GM12878 (cell line): ENCODE measurements around the gene SCLT1. TPM values are rescaled to one million over a fixed set of nuclear protein-coding genes. Genes with fewer than 3 reads are reported as not detected.

Experiments used
- ATF2 ChIP-seq: IDR thresholded peaks from 2 replicates; pipeline ENCODE4 v1.6.1; 2012; ENCODE audit warnings: low read length, inconsistent platforms
- CTCF ChIP-seq, 3 experiments: IDR thresholded peaks in 2 of 3; conservative IDR thresholded peaks in 1 of 3; 2 replicates each; pipeline ENCODE4 v1.5.1; 2011; ENCODE audit warnings: low read depth in 3 of 3, low read length in 3 of 3, mild to moderate bottlenecking in 3 of 3, control low read depth in 2 of 3, moderate library complexity in 2 of 3, inconsistent platforms in 1 of 3, mixed read lengths in 1 of 3; ENCODE audit not compliant: control insufficient read depth in 2 of 3, insufficient read depth in 1 of 3; ENCODE audit errors: extremely low read depth in 1 of 3
- E4F1 ChIP-seq: fragments of 450-650 bp; IDR thresholded peaks from 2 replicates; pipeline ENCODE4 v1.6.1; 2018; ENCODE audit warnings: borderline replicate concordance, mild to moderate bottlenecking; ENCODE audit not compliant: partially characterized antibody
- FOXM1 ChIP-seq: IDR thresholded peaks from 2 replicates; pipeline ENCODE4 v1.6.1; 2012; ENCODE audit warnings: low read depth, mild to moderate bottlenecking, inconsistent platforms, low read length, moderate library complexity
- IRF4 ChIP-seq: IDR thresholded peaks from 2 replicates; pipeline ENCODE4 v1.6.1; 2011; ENCODE audit warnings: low read depth, low read length
- MEF2B ChIP-seq: fragments of 450-650 bp; IDR thresholded peaks from 2 replicates; pipeline ENCODE4 v1.6.1; 2018; ENCODE audit warnings: mild to moderate bottlenecking, moderate library complexity; ENCODE audit not compliant: partially characterized antibody, poor library complexity, severe bottlenecking
- MTA2 ChIP-seq: fragments of 450-650 bp; IDR thresholded peaks from 2 replicates; pipeline ENCODE4 v1.6.1; 2016; ENCODE audit warnings: low read depth, mild to moderate bottlenecking, moderate library complexity
- MTA3 ChIP-seq: IDR thresholded peaks from 2 replicates; pipeline ENCODE4 v1.6.1; 2012; ENCODE audit warnings: low read length, inconsistent platforms, borderline replicate concordance
- MXI1 ChIP-seq: fragments of 150-350 bp; IDR thresholded peaks from 2 replicates; pipeline ENCODE4 v1.6.1; 2011; ENCODE audit warnings: low read depth, mild to moderate bottlenecking, inconsistent platforms, low read length, improper control_type of control experiment
- NBN ChIP-seq: fragments of 450-650 bp; IDR thresholded peaks from 2 replicates; pipeline ENCODE4 v1.6.1; 2016
- NFIC ChIP-seq: IDR thresholded peaks from 2 replicates; pipeline ENCODE4 v1.6.1; 2012; ENCODE audit warnings: low read depth, mild to moderate bottlenecking, inconsistent platforms, low read length, moderate library complexity
- NR2F1 ChIP-seq: fragments of 450-650 bp; conservative IDR thresholded peaks from 2 replicates; pipeline ENCODE4 v1.6.1; 2017; ENCODE audit warnings: mild to moderate bottlenecking
- NRF1 ChIP-seq: conservative IDR thresholded peaks from 2 replicates; pipeline ENCODE4 v1.6.1; 2011; ENCODE audit warnings: mild to moderate bottlenecking, low read depth, low read length, improper control_type of control experiment
- POLR2A ChIP-seq: IDR thresholded peaks from 2 replicates; pipeline ENCODE4 v1.6.1; 2011; ENCODE audit warnings: low read depth, mild to moderate bottlenecking, low read length
- RAD21 ChIP-seq: IDR thresholded peaks from 2 replicates; pipeline ENCODE4 v1.6.1; 2011; ENCODE audit warnings: mild to moderate bottlenecking, low read depth, low read length, moderate library complexity; ENCODE audit not compliant: insufficient read depth
- SMAD1 ChIP-seq: fragments of 450-650 bp; IDR thresholded peaks from 2 replicates; pipeline ENCODE4 v1.6.1; 2018; ENCODE audit warnings: mild to moderate bottlenecking, low read depth; ENCODE audit not compliant: partially characterized antibody
- SP1 ChIP-seq: IDR thresholded peaks from one replicate; pipeline ENCODE4 v1.6.1; 2011; ENCODE audit warnings: low read depth, low read length
- SREBF2 ChIP-seq: IDR thresholded peaks from 2 replicates; pipeline ENCODE4 v1.6.1; 2012; ENCODE audit warnings: mild to moderate bottlenecking, low read length
- TCF7 ChIP-seq: IDR thresholded peaks from 2 replicates; pipeline ENCODE4 v1.6.1; 2014; ENCODE audit warnings: antibody characterized with exemption, borderline replicate concordance
- ZNF217 ChIP-seq: fragments of 450-650 bp; IDR thresholded peaks from 2 replicates; pipeline ENCODE4 v1.6.1; 2017; ENCODE audit warnings: antibody characterized with exemption, mild to moderate bottlenecking
- ZNF24 ChIP-seq: fragments of 450-650 bp; IDR thresholded peaks from 2 replicates; pipeline ENCODE4 v1.6.1; 2017; ENCODE audit warnings: antibody characterized with exemption, mild to moderate bottlenecking
- ZNF622 ChIP-seq: fragments of 450-650 bp; IDR thresholded peaks from 2 replicates; pipeline ENCODE4 v1.6.1; 2017; ENCODE audit warnings: mild to moderate bottlenecking, inconsistent platforms
- polyA plus RNA-seq, 11 experiments: library from polyadenylated mRNA; depleted of rRNA in 4 of 11; unstranded in 6 of 11; stranded (reverse) in 5 of 11; fragments of >200 nt; fragmentation: Nextera tagmentation in 4 of 11; fragmentation: Illumina TruSeq in 1 of 11; extraction: Ambion mirVana in 4 of 11; extraction: Trizol in 1 of 11; gene quantifications; 1 replicate in 1 of 11; 2 replicates in 10 of 11; pipeline versions ENCODE4 v1.2.1 to v1.2.3, GENCODE V29; 2011 to 2016; ENCODE audit warnings: inconsistent platforms in 2 of 11, missing spikeins in 2 of 11, low read depth in 1 of 11
- total RNA-seq, 4 experiments: library from RNA; depleted of rRNA in 3 of 4; stranded (reverse); fragments of >200 nt in 3 of 4; fragmentation: Illumina TruSeq in 1 of 4; extraction: Trizol in 1 of 4; gene quantifications; 2 replicates each; pipeline versions ENCODE4 v1.2.1 to v1.2.3, GENCODE V29; 2013 to 2021
- TF ChIP-seq, protein P1 (sequence below): fragments of 450-650 bp; formaldehyde crosslinking; IDR thresholded peaks from 2 replicates; pipeline ENCODE4 v1.4.0; 2022; ENCODE audit warnings: mild to moderate bottlenecking, moderate library complexity
- TF ChIP-seq, protein P2 (sequence below): IDR thresholded peaks from 2 replicates; pipeline ENCODE4 v1.6.1; 2012; ENCODE audit warnings: low read depth, low read length, improper control_type of control experiment

The SCLT1 gene
- total and polyA plus RNA-seq, 10 of the 15 experiments (the other 5 are each of a cell fraction or from before 2014, with no cell fraction given), result 7.8 to 31.4 (median 19.6) TPM

DNA sequence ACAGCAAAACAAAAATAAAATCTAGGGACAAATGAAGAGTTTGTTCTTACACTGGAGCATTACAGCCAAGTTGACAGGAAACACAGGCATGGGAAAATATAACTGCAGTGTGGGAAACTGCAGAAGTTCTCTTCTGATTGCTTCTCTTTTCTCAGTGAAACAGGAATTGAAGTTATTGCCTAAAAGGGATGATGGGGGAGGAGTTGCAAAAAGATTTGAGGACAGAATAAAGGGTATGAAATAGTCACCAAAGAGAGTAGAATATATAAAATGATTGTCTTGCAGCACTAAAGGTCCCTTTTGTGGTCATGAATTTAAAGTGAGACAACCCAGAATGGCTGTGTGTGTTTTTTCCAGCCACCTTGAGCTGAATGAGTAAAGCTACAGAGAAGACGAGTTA is 180.1 kb downstream of the SCLT1 start (continued):
- TF ChIP-seq ATF2 (peak; percentile 96), IRF4 (no peak), NR2F1 (no peak), CTCF (IDR thresholded peaks at IDR 0.05 in 2 of 3, conservative IDR thresholded peaks at IDR 0.05 in 1 of 3; ENCODE audit: control insufficient read depth in 2 of 3, extremely low read depth in 1 of 3, insufficient read depth in 1 of 3, low read depth in 3 of 3, low read length in 3 of 3) (no peak), NRF1 (no peak), MEF2B (peak; percentile 72), POLR2A (no peak), SMAD1 (no peak), E4F1 (no peak), TCF7 (0 out of 2 replicates have a peak, but pooled peaks have one; percentile 11), ZNF24 (peak; percentile 13; the same call in 1 of the 2 replicates), ZNF217 (no peak), NBN (peak; percentile 68; the same call in 1 of the 2 replicates), SREBF2 (no peak), NFIC (peak; percentile 79), MXI1 (no peak), ZNF622 (no peak), RAD21 (peak; percentile 15; the same call in 1 of the 2 replicates), SP1 (no peak), FOXM1 (peak; percentile 23; the same call in 1 of the 2 replicates), MTA2 (peak; percentile 42; the same call in 1 of the 2 replicates), MTA3 (0 out of 2 replicates have a peak, but pooled peaks have one; percentile 37)
- TF ChIP-seq, protein P1, sequence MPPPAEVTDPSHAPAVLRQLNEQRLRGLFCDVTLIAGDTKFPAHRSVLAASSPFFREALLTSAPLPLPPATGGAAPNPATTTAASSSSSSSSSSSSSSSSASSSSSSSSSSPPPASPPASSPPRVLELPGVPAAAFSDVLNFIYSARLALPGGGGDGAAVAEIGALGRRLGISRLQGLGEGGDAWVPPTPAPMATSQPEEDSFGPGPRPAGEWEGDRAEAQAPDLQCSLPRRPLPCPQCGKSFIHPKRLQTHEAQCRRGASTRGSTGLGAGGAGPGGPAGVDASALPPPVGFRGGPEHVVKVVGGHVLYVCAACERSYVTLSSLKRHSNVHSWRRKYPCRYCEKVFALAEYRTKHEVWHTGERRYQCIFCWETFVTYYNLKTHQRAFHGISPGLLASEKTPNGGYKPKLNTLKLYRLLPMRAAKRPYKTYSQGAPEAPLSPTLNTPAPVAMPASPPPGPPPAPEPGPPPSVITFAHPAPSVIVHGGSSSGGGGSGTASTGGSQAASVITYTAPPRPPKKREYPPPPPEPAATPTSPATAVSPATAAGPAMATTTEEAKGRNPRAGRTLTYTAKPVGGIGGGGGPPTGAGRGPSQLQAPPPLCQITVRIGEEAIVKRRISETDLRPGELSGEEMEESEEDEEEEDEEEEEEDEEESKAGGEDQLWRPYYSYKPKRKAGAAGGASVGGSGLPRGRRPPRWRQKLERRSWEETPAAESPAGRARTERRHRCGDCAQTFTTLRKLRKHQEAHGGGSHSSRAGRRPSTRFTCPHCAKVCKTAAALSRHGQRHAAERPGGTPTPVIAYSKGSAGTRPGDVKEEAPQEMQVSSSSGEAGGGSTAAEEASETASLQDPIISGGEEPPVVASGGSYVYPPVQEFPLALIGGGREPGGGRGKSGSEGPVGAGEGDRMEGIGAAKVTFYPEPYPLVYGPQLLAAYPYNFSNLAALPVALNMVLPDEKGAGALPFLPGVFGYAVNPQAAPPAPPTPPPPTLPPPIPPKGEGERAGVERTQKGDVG (CRISPR knock-in tag), result no peak
- TF ChIP-seq, protein P2, sequence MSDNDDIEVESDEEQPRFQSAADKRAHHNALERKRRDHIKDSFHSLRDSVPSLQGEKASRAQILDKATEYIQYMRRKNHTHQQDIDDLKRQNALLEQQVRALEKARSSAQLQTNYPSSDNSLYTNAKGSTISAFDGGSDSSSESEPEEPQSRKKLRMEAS, result no peak
